Measurements from ENCODE around the gene ULBP2. TPM values are rescaled to one million over a fixed set of nuclear protein-coding genes. Genes with fewer than 3 reads are reported as not detected.
A peak's percentile ranks its signal among the peaks of the same experiment; 100 is the strongest.

Gene ULBP2
- total RNA-seq, 1 experiment from 2014 or later = 2.9 TPM

DNA sequence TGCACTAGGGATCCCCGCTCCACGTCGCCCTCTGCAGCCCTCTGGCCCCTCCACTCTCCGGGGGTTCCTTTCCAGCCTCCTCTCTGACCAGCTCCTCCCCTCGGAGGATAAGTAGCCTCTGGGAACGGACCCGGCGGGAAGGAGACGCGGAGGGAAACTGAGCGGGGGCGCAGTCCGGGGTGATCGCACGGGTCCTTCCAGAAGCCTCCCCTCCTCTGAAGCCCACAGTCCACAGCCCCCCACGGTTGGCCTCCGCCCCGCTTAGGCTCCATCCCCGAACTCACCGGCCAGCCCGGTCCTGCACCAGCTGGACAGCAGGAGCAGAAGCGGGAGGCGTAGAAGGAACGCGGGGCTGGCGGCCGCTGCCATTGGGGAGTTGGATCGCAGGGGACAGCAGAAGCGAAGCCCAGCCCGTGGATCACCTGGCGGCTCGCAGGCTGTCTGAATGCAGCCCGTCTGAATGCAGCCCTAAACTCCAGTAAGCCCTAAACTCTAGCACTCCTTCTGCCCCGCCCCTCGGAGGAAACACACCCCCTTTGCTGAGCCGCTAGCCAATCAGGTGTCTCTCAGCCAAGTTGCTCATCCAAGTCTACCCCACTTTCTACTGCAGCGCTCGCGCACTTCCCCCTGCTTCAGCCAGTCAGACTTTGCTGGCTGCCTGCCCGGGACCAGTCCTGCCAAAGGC is 19.0 kb upstream of the ULBP2 start, which contains the start of gene RAET1G:
TSS of gene RAET1G (minus strand) at position 480 of the 685 bp plus-strand sequence. CDS start at position 369, 111 bp downstream.
- no TSS peak for BruUV-seq (replicated peaks)
- CTCF ChIA-PET = interaction anchor here (0.6 kb wide), 1 partner anchor 199 kb away, joined by 4 read pairs; no protein-coding TSS in a partner anchor
- intact Hi-C loops (cut with micrococcal nuclease; ENCODE audit: unreplicated experiment) = loop anchor here (2.0 to 5.0 kb wide), 2 partner anchors 58 to 355 kb away; partner anchors contain the start of genes GINM1 and LRP11

DNA sequence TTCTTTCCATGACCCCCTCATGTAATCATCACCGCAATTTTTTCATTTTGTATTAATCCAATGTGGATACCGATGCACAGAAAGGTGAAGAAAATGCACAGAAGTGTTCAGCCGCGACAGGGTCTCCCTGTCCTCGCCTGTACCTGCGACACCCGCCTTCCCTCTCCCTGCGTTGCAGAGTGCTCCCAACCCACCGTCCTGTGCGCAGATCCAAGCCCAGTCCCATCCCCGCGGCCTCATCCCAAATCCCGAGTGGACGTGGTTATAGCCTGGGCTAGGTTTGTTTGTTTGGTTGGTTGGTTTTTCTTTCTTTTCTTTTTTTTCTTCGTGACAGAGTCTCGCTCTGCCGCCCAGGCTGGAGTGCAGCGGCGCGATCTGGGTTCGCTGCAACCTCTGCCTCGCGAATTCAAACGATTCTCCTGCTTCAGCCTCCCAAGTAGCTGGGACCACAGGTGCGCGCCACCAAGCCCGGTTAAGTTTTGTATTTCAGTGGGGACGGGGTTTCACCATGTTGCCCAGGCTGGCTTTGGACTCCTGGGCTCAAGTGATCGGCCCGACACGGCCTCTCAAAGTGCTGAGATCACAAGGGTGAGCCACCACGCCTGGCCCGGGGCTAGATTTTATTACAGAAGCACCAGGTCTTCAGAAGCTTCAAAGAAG is 18.4 kb upstream of the ULBP2 start:
- peak overlapping the region; percentile 64; the same call in 1 of the 2 replicates for H3K4me3 ChIP-seq
- TF ChIP-seq, protein P1, sequence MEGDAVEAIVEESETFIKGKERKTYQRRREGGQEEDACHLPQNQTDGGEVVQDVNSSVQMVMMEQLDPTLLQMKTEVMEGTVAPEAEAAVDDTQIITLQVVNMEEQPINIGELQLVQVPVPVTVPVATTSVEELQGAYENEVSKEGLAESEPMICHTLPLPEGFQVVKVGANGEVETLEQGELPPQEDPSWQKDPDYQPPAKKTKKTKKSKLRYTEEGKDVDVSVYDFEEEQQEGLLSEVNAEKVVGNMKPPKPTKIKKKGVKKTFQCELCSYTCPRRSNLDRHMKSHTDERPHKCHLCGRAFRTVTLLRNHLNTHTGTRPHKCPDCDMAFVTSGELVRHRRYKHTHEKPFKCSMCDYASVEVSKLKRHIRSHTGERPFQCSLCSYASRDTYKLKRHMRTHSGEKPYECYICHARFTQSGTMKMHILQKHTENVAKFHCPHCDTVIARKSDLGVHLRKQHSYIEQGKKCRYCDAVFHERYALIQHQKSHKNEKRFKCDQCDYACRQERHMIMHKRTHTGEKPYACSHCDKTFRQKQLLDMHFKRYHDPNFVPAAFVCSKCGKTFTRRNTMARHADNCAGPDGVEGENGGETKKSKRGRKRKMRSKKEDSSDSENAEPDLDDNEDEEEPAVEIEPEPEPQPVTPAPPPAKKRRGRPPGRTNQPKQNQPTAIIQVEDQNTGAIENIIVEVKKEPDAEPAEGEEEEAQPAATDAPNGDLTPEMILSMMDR (conservative IDR thresholded peaks at IDR 0.05) = no peak
- no peak for TF ChIP-seq EZH2 (IDR thresholded peaks at IDR 0.05; ENCODE audit: low read depth)
- ChIA-PET CTCF (interaction anchor here (1.3 kb wide), 1 partner anchor 83 kb away, joined by 3 read pairs; no protein-coding TSS in a partner anchor), POLR2A (ENCODE audit: unreplicated experiment) (no interaction called here)
- no peaks in the 10 kb centered on the region for H4K20me1 ChIP-seq (ENCODE audit: insufficient read depth)
- H3K9me3 ChIP-seq (ENCODE audit: insufficient read depth, low read depth) = no peaks in the 10 kb centered on the region
- H3K79me2 ChIP-seq (ENCODE audit: low read depth) = no peaks in the 10 kb centered on the region
- no peak overlapping the region for H2AFZ ChIP-seq
- no peaks in the 10 kb centered on the region for H3K36me3 ChIP-seq (ENCODE audit: low read depth)
- H3K9me2 ChIP-seq (ENCODE audit: insufficient read depth) = no peaks in the 10 kb centered on the region
- no peaks in the 10 kb centered on the region for H3F3A ChIP-seq (ENCODE audit: insufficient read depth, low read depth)
- H3K4me1 ChIP-seq (replicated peaks; ENCODE audit: insufficient read depth) = peaks cover 4% of the 10 kb centered on the region
- H3K27me3 ChIP-seq (ENCODE audit: insufficient read depth, low read depth) = no peaks in the 10 kb centered on the region
- intact Hi-C loops (cut with micrococcal nuclease; ENCODE audit: unreplicated experiment) = loop anchor here (2.0 to 5.0 kb wide), 2 partner anchors 59 to 356 kb away; partner anchors contain the start of genes GINM1 and LRP11
- no peak overlapping the region for H3K27ac ChIP-seq
- DNase-seq = no peak
- BruUV-seq (replicated peaks) = no TSS peak
- H3K4me2 ChIP-seq = peak overlapping the region; percentile 86

More for the DNA sequence above, 19.0 kb upstream of the ULBP2 start, which contains the start of gene RAET1G:
- Histone ChIP-seq H3K9me3 (ENCODE audit: insufficient read depth, low read depth) (no peaks in the 10 kb centered on the region), H3K36me3 (ENCODE audit: low read depth) (no peaks in the 10 kb centered on the region), H3K4me3 (peak within 1 kb of the TSS; percentile 64), H3K27me3 (ENCODE audit: insufficient read depth, low read depth) (no peaks in the 10 kb centered on the region), H3K27ac (no peak within 1 kb of the TSS), H2AFZ (peak within 1 kb of the TSS; percentile 83), H4K20me1 (ENCODE audit: insufficient read depth) (no peaks in the 10 kb centered on the region), H3K4me2 (peak within 1 kb of the TSS; percentile 86), H3K4me1 (replicated peaks; ENCODE audit: insufficient read depth) (peaks cover 4% of the 10 kb centered on the region), H3K79me2 (ENCODE audit: low read depth) (no peaks in the 10 kb centered on the region), H3K9me2 (ENCODE audit: insufficient read depth) (no peaks in the 10 kb centered on the region), H3F3A (ENCODE audit: insufficient read depth, low read depth) (no peaks in the 10 kb centered on the region)
- TF ChIP-seq EZH2 (IDR thresholded peaks at IDR 0.05; ENCODE audit: low read depth) = no peak
- TF ChIP-seq, protein P1 (conservative IDR thresholded peaks at IDR 0.05) = no peak
- POLR2A ChIA-PET (ENCODE audit: unreplicated experiment) = interaction anchor here (0.6 kb wide), 1 partner anchor 82 kb away, joined by 3 read pairs; no protein-coding TSS in a partner anchor
- peak; percentile 81 for DNase-seq

DNA sequence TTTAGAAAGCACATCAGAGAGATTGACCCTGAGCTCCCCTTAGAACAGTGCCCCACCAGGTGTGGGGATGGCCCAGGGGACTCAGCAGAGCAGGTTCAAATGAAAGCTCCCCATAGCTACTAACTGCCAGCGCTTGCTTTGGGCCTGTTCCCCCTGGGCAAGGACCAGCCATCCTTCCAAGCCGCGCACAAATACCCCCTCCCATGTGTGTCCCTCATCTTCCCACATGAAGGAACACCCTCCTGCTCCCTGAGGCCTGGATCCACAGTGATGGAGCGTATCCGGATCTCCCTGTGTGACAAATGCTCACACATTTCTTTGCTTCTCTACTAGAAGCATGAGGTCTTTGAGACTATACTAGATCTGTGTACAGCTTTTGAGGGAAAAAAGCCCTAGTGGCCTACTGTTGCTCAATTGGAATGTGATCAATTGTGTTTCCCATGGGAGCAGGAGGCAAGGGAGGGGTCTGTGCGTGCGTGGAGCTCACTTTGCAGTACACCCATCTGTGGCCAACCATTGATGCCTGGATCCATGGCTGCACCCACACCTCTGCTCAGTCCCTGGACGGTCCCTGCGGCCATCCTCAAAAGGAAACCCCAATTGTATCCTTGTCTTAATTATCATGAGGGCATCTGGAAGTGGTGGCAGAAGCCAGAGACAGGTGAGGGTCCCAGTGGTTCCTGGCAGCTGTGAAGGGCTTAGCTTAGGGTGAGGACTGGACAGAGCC is 17.4 kb upstream of the ULBP2 start:
- Histone ChIP-seq H3K4me1 (replicated peaks; ENCODE audit: insufficient read depth) (peaks cover 4% of the 10 kb centered on the region), H3K36me3 (ENCODE audit: low read depth) (no peaks in the 10 kb centered on the region), H2AFZ (no peak overlapping the region), H3F3A (ENCODE audit: insufficient read depth, low read depth) (no peaks in the 10 kb centered on the region), H4K20me1 (ENCODE audit: insufficient read depth) (no peaks in the 10 kb centered on the region), H3K9me3 (ENCODE audit: insufficient read depth, low read depth) (no peaks in the 10 kb centered on the region), H3K4me3 (no peak overlapping the region), H3K27ac (no peak overlapping the region), H3K4me2 (no peak overlapping the region), H3K9me2 (ENCODE audit: insufficient read depth) (no peaks in the 10 kb centered on the region), H3K27me3 (ENCODE audit: insufficient read depth, low read depth) (no peaks in the 10 kb centered on the region), H3K79me2 (ENCODE audit: low read depth) (no peaks in the 10 kb centered on the region)
- no peak for TF ChIP-seq EZH2 (IDR thresholded peaks at IDR 0.05; ENCODE audit: low read depth)
- TF ChIP-seq, protein P1 (conservative IDR thresholded peaks at IDR 0.05) = no peak
- CTCF ChIA-PET = interaction anchor here (0.6 to 1.3 kb wide), 3 partner anchors 59 to 121 kb away, joined by 3 read pairs; no protein-coding TSS in a partner anchor
- intact Hi-C loops (cut with micrococcal nuclease; ENCODE audit: unreplicated experiment) = loop anchor here (5.0 kb wide), 1 partner anchor 357 kb away; the partner anchor contains the start of gene GINM1
- DNase-seq = no peak
- POLR2A ChIA-PET (ENCODE audit: unreplicated experiment) = no interaction called here
- no TSS peak for BruUV-seq (replicated peaks)

Data from PC-9 (cell line).